Cardiac fibroblast (primary cell): ENCODE measurements around the gene BORCS5.

Experiments
- DNase-seq, 2 donors: peaks; one replicate each; pipeline versions ENCODE4 v3.0.0 to v3.0.0-alpha.2; 2010; ENCODE audit warnings: low read depth in 2 of 2
- H3K4me3 ChIP-seq, 2 donors: replicated peaks in 1 of 2; 1 replicate in 1 of 2; 2 replicates in 1 of 2; pipeline ENCODE4 v1.5.1; 2011; ENCODE audit warnings: low read depth in 2 of 2, low read length in 2 of 2, mild to moderate bottlenecking in 2 of 2, moderate library complexity in 1 of 2
- TF ChIP-seq, protein P1 (sequence below): IDR thresholded peaks from one replicate; pipeline ENCODE4 v1.5.1; 2011; ENCODE audit warnings: low read depth, mild to moderate bottlenecking, low read length, inconsistent platforms

The BORCS5 gene

GRCh38 chr12:12481631-12482030 lies 124.8 kb downstream of the BORCS5 start:
- DNase-seq = no peak
- TF ChIP-seq, protein P1, sequence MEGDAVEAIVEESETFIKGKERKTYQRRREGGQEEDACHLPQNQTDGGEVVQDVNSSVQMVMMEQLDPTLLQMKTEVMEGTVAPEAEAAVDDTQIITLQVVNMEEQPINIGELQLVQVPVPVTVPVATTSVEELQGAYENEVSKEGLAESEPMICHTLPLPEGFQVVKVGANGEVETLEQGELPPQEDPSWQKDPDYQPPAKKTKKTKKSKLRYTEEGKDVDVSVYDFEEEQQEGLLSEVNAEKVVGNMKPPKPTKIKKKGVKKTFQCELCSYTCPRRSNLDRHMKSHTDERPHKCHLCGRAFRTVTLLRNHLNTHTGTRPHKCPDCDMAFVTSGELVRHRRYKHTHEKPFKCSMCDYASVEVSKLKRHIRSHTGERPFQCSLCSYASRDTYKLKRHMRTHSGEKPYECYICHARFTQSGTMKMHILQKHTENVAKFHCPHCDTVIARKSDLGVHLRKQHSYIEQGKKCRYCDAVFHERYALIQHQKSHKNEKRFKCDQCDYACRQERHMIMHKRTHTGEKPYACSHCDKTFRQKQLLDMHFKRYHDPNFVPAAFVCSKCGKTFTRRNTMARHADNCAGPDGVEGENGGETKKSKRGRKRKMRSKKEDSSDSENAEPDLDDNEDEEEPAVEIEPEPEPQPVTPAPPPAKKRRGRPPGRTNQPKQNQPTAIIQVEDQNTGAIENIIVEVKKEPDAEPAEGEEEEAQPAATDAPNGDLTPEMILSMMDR = no peak
- H3K4me3 ChIP-seq = no peak overlapping the region

- DNase-seq = no peak
- TF ChIP-seq, protein P1 = no peak
Observed at GRCh38 chr12:12482150-12482761, 125.4 kb downstream of the BORCS5 start.

DNA sequence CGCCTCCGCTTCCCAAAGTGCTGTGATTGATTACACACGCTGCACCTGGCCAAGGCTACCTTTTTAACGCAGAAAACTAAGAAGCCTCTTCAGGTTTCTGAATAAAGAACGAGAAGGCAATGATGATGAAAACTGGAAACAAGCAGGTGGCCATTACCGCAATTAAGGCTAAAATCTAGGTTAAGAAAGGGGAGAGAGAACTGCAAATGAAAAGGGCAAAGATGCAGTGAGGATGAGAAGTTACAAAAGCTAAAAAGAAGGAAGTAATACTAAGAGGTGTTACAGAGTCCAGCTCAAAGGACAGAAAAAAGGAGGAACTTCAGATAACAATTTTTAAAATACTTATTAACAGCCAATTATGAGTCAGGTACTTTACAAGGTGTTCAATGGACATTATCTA lies 126.1 kb downstream of the BORCS5 start:
- DNase-seq = no peak
- H3K4me3 ChIP-seq = no peak overlapping the region
- TF ChIP-seq, protein P1 = no peak

More at GRCh38 chr12:12482150-12482761, 125.4 kb downstream of the BORCS5 start:
- no peak overlapping the region for H3K4me3 ChIP-seq

DNA sequence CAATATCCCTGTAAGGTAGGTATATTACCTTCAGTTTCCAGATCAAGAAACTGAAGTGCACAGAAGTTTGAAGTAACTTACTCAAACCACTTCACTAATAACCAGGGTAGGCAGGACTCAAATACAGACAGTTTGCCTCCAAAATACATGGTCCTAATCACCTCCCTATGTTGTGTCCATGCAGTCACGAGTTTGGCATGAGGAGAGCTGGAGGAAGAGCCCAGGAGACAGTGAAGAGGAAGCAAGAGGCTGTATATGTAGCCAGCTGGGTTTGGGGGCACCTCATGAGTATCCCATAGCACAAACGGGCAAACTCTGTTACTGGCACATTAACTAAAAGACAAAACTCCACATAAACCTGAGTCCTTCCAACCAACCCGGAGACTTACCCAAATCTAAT lies 126.6 kb downstream of the BORCS5 start:
- H3K4me3 ChIP-seq = no peak overlapping the region
- TF ChIP-seq, protein P1 = no peak
- no peak for DNase-seq

DNA sequence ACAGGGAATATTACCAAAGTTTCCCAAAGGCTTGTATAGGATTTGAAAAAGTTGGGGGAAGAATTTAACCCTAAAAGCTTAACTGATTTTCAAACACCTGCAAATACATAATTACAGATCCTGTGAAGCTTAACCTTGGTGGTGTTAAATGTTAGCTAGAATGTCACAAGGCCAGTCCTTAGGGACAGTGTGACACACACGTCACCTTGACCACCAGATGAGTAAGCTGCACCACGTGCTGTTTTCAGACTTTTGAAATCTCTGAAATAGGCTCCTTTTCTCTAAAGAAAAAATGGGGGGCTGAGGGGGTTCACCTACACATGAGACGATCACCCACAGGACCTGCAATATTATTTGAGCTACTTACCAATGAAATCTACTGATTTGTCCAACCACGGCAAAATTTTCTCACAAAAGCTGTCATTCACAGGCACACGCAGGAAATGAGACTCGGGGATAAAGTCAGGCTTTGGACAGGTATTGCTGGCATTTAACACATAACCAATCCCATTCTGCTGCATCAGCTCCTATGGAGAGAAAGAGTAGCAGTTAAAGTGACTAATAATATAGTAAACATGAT lies 129.9 kb downstream of the BORCS5 start:
- TF ChIP-seq, protein P1 = no peak
- no peak overlapping the region for H3K4me3 ChIP-seq
- DNase-seq = peak in 1 of 2 donors; percentile 8

GRCh38 chr12:12487490-12487889 lies 130.6 kb downstream of the BORCS5 start:
- TF ChIP-seq, protein P1 = no peak
- DNase-seq = no peak
- H3K4me3 ChIP-seq = no peak overlapping the region
